ENCODE data around the gene SCAF11. TPM values are rescaled to one million over a fixed set of nuclear protein-coding genes. Genes with fewer than 3 reads are reported as not detected.

Gene SCAF11
- total RNA-seq, 4 donors from 2014 or later = 124 to 145 (median 137) TPM

DNA sequence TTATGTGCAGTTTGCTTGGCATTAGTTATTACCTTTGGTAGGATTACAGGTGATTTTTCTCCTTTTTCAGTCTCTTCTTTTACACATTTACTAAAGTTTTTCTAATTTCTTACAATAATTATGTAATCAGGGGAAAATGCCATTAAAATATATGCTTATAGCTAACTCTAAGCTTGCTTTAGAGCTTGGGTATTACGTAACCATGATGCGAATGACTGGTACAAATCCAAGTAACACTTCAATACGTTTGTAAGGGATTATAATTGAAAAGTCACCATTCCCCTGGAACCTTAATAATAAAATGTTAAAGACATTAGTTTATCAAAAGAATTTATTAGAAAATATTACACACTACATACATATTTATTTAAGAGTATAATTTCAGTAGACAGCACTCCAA, 71.6 kb downstream of the SCAF11 start:
- H3K9me3 ChIP-seq = peaks cover 0 to 4% (median 0%) of the 10 kb centered on the region in 3 donors
- 76 to 84% methylated on average over 3 of the region's 3 CpGs for WGBS, 2 donors (ENCODE audit: low coverage in 1 of 2)
- TF ChIP-seq, protein P1, sequence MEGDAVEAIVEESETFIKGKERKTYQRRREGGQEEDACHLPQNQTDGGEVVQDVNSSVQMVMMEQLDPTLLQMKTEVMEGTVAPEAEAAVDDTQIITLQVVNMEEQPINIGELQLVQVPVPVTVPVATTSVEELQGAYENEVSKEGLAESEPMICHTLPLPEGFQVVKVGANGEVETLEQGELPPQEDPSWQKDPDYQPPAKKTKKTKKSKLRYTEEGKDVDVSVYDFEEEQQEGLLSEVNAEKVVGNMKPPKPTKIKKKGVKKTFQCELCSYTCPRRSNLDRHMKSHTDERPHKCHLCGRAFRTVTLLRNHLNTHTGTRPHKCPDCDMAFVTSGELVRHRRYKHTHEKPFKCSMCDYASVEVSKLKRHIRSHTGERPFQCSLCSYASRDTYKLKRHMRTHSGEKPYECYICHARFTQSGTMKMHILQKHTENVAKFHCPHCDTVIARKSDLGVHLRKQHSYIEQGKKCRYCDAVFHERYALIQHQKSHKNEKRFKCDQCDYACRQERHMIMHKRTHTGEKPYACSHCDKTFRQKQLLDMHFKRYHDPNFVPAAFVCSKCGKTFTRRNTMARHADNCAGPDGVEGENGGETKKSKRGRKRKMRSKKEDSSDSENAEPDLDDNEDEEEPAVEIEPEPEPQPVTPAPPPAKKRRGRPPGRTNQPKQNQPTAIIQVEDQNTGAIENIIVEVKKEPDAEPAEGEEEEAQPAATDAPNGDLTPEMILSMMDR (IDR thresholded peaks at IDR 0.05) = no peak
- TF ChIP-seq POLR2AphosphoS5 (IDR thresholded peaks at IDR 0.05) (no peak), POLR2A (IDR thresholded peaks at IDR 0.05) (no peak), EP300 (IDR thresholded peaks at IDR 0.05) (no peak)
- H3K4me1 ChIP-seq = peaks cover 0 to under 1% (median 0%) of the 10 kb centered on the region in 3 donors
- ATAC-seq = no peak
- peaks cover 0 to 53% of the 10 kb centered on the region in 2 donors for H3K36me3 ChIP-seq
- H3K4me3 ChIP-seq = no peak overlapping the region
- no peak overlapping the region for H3K27ac ChIP-seq
- H3K27me3 ChIP-seq = no peaks in the 10 kb centered on the region

DNA sequence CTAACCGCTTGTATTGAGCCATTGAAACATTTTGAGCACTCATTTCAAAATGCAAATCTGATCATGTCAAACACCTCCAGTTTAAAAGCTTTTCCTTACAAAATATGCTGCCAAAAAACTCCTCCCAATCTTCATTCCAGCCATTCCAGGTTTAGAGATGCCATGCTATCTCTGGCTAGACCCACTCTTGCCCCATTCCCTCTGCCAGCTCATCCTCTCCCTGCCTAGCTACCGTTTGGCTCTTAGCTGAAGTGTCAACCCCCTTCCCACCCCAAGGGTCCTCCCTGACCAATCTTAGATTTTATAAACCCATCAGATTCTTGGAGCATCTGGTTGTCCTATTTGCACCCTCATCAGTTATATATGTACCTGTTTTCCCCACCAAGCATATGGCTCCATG, 75.0 kb downstream of the SCAF11 start:
- peaks cover 0 to 19% of the 10 kb centered on the region in 2 donors for H3K36me3 ChIP-seq
- no peaks in the 10 kb centered on the region for H3K27me3 ChIP-seq
- H3K4me3 ChIP-seq = no peak overlapping the region
- H3K4me1 ChIP-seq = peaks cover 0 to 18% (median 0%) of the 10 kb centered on the region in 3 donors
- ATAC-seq = no peak
- 95 to 100% methylated on average over 1 to 2 of the region's 2 CpGs for WGBS, 2 donors (ENCODE audit: low coverage in 1 of 2)
- TF ChIP-seq POLR2A (IDR thresholded peaks at IDR 0.05) (no peak), POLR2AphosphoS5 (IDR thresholded peaks at IDR 0.05) (no peak), EP300 (IDR thresholded peaks at IDR 0.05) (no peak)
- TF ChIP-seq, protein P1 (IDR thresholded peaks at IDR 0.05) = no peak
- H3K27ac ChIP-seq = no peak overlapping the region
- peaks cover 0 to 4% (median 0%) of the 10 kb centered on the region in 3 donors for H3K9me3 ChIP-seq

DNA sequence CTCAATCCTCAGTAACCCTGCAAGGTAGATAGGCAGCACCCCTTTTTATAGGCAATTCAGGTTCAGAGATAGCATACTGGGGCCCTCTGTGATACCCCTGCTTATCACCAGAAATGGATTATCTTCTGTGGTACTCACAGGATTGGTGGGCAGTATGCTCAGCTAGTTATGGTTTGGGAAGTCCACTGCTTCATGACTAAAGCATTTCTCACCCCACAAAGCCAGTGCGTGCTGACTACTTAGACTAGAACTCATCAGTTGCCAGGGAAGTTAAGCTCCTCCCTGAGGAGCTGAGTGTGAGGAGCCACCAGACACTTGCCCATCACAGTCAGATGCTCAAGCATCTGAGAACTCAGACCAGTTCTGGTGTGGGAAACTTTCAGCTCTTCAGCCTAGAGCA, 76.3 kb downstream of the SCAF11 start:
- H3K27ac ChIP-seq = no peak overlapping the region
- 33% methylated on average over 1 of the region's 1 CpG; no CpG with 5 or more reads in 1 of the 2 donors for WGBS, 2 donors (ENCODE audit: low coverage in 1 of 2)
- no peak overlapping the region for H3K4me3 ChIP-seq
- peaks cover 0 to 30% (median 0%) of the 10 kb centered on the region in 3 donors for H3K4me1 ChIP-seq
- no peak for ATAC-seq
- no peaks in the 10 kb centered on the region for H3K27me3 ChIP-seq
- TF ChIP-seq POLR2AphosphoS5 (IDR thresholded peaks at IDR 0.05) (peak; percentile 3), POLR2A (IDR thresholded peaks at IDR 0.05) (no peak), EP300 (IDR thresholded peaks at IDR 0.05) (no peak)
- TF ChIP-seq, protein P1 (IDR thresholded peaks at IDR 0.05) = no peak
- peaks cover 0 to 4% (median 0%) of the 10 kb centered on the region in 3 donors for H3K9me3 ChIP-seq
- H3K36me3 ChIP-seq = peaks cover 0 to 13% of the 10 kb centered on the region in 2 donors

DNA sequence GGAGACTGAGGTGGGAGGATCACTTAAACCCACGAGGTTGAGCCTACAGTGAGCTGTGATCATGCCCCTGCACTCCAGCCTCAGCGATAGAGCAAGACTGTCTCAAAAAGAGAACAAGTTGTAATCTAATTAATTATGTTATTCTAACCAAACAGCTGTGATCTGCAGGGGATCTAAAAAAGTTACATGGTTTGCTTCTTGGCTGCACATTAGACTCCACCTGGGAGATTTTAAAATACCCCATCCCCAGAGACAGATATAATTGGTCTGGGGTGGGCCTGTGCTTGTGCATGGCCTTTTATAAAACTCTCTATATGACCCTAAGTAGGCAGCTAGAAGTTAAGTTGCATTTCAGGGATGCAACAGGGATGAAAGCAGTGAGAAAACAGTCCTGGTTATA, 76.7 kb downstream of the SCAF11 start:
- Histone ChIP-seq H3K27me3 (no peaks in the 10 kb centered on the region), H3K9me3 (peaks cover 0 to 4% (median 0%) of the 10 kb centered on the region in 3 donors), H3K27ac (no peak overlapping the region), H3K4me1 (peaks cover 0 to 35% (median 0%) of the 10 kb centered on the region in 3 donors), H3K36me3 (peaks cover 0 to 9% of the 10 kb centered on the region in 2 donors), H3K4me3 (no peak overlapping the region)
- ATAC-seq = no peak
- 0 to 14% methylated on average over 1 of the region's 2 CpGs for WGBS, 2 donors (ENCODE audit: low coverage in 1 of 2)
- TF ChIP-seq POLR2A (IDR thresholded peaks at IDR 0.05) (no peak), EP300 (IDR thresholded peaks at IDR 0.05) (no peak)
- TF ChIP-seq, protein P1 (IDR thresholded peaks at IDR 0.05) = no peak

DNA sequence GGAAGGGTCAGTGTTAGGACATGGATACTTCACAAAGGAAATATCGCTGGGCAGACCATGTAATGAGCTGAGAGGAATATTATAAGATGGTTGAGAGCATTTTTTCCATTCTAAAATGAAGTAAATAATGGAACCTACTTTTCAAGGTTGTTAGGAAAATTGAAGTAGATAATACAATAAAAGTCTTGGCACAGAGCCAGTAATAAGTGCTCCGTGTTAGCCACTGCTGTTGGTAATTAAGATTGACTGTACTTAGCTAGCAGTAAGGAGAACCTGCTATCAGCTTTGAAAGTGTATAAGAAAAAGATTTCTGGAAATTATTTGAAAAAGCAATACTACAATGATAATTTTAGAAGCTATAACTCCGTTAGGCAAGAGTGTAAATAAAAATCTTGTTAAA, 77.6 kb downstream of the SCAF11 start:
- no peak for ATAC-seq
- WGBS, 2 donors (ENCODE audit: low coverage in 1 of 2) = 24 to 31% methylated on average over 3 of the region's 3 CpGs

More for the DNA sequence above, 77.6 kb downstream of the SCAF11 start:
- no peak overlapping the region for H3K27ac ChIP-seq
- TF ChIP-seq EP300 (IDR thresholded peaks at IDR 0.05) = no peak
- no peak for TF ChIP-seq POLR2A (IDR thresholded peaks at IDR 0.05)
- TF ChIP-seq, protein P1 (IDR thresholded peaks at IDR 0.05) = no peak
- no peak for TF ChIP-seq POLR2AphosphoS5 (IDR thresholded peaks at IDR 0.05)
- peaks cover 0 to 7% of the 10 kb centered on the region in 2 donors for H3K36me3 ChIP-seq
- no peak overlapping the region for H3K4me3 ChIP-seq
- no peaks in the 10 kb centered on the region for H3K27me3 ChIP-seq
- no peaks in the 10 kb centered on the region for H3K9me3 ChIP-seq
- H3K4me1 ChIP-seq = peaks cover 0 to 37% (median 0%) of the 10 kb centered on the region in 3 donors
